Vagina (tissue), 2 donors: ENCODE measurements around the gene AZIN2.

Experiments used
- POLR2A ChIP-seq, 2 donors: fragments of 450-650 bp; IDR thresholded peaks; one replicate each; pipeline ENCODE4 v1.6.1; 2017; ENCODE audit warnings: antibody characterized with exemption in 2 of 2, mild to moderate bottlenecking in 2 of 2, moderate library complexity in 2 of 2
- POLR2AphosphoS5 ChIP-seq, 2 donors: sonication (generic); formaldehyde crosslinking; IDR thresholded peaks; one replicate each; pipeline ENCODE4 v1.9.0; 2017; ENCODE audit warnings: antibody characterized with exemption in 2 of 2, mild to moderate bottlenecking in 2 of 2, low read depth in 1 of 2; ENCODE audit not compliant: insufficient read depth in 1 of 2
- TF ChIP-seq, protein P1 (sequence below), 3 experiments: fragments of 450-650 bp in 2 of 3; fragments of 200-600 bp in 1 of 3; sonication (generic) in 1 of 3; IDR thresholded peaks; one replicate each; pipeline ENCODE4 v1.5.1; 2017 to 2019; ENCODE audit warnings: antibody characterized with exemption in 3 of 3, mild to moderate bottlenecking in 2 of 3, moderate library complexity in 2 of 3

DNA sequence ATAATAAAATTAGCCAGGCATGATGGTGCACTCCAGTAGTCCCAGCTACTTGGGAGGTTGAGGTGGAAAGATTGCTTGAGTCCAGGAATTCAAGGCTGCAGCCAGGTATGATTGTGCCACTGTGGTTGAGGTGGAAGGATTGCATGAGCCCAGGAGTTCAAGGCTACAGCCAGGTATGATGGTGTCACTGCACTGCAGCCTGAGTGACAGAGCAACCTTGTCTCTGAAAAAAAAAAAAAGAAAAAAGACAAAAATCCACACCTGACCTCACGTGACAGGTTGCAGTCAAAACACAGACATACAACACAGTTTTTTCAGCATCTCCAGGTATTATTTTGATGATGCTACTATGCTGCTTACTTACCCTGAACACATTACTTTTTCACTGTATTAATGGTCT lies 39.9 kb upstream of the AZIN2 start:
- TF ChIP-seq, protein P1, sequence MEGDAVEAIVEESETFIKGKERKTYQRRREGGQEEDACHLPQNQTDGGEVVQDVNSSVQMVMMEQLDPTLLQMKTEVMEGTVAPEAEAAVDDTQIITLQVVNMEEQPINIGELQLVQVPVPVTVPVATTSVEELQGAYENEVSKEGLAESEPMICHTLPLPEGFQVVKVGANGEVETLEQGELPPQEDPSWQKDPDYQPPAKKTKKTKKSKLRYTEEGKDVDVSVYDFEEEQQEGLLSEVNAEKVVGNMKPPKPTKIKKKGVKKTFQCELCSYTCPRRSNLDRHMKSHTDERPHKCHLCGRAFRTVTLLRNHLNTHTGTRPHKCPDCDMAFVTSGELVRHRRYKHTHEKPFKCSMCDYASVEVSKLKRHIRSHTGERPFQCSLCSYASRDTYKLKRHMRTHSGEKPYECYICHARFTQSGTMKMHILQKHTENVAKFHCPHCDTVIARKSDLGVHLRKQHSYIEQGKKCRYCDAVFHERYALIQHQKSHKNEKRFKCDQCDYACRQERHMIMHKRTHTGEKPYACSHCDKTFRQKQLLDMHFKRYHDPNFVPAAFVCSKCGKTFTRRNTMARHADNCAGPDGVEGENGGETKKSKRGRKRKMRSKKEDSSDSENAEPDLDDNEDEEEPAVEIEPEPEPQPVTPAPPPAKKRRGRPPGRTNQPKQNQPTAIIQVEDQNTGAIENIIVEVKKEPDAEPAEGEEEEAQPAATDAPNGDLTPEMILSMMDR (IDR thresholded peaks at IDR 0.05) = no peak
- TF ChIP-seq POLR2A (IDR thresholded peaks at IDR 0.05) = no peak
- no peak for TF ChIP-seq POLR2AphosphoS5 (IDR thresholded peaks at IDR 0.05; ENCODE audit: insufficient read depth in 1 of 2, low read depth in 1 of 2)
